ENCODE results near the gene CD4. TPM values are rescaled to one million over a fixed set of nuclear protein-coding genes. Genes with fewer than 3 reads are reported as not detected.

Gene CD4
- total RNA-seq, 1 donor from 2014 or later, result 7.4 TPM

DNA sequence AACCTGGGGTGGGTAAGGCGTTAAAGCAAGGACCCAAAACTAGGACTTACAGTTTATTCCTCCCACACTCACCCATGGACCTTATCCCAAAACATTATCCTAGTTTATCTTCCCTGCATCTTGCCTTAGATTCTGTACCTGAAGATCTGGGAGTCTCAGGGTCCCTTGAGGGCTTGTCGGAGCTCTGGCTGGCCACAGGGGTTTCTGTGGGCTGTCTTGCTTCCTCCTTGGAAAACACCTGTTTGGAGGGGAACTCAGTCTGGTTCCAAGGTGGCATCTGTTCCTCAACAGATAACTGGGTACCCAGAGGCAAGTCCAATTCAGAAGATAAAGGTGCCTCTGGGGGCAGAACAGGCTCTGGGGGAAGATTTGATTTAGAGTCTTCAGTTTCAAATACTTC, 60.1 kb downstream of the CD4 start:
- intact Hi-C loops (cut with micrococcal nuclease), result no loop called here
- TF ChIP-seq, protein P1, sequence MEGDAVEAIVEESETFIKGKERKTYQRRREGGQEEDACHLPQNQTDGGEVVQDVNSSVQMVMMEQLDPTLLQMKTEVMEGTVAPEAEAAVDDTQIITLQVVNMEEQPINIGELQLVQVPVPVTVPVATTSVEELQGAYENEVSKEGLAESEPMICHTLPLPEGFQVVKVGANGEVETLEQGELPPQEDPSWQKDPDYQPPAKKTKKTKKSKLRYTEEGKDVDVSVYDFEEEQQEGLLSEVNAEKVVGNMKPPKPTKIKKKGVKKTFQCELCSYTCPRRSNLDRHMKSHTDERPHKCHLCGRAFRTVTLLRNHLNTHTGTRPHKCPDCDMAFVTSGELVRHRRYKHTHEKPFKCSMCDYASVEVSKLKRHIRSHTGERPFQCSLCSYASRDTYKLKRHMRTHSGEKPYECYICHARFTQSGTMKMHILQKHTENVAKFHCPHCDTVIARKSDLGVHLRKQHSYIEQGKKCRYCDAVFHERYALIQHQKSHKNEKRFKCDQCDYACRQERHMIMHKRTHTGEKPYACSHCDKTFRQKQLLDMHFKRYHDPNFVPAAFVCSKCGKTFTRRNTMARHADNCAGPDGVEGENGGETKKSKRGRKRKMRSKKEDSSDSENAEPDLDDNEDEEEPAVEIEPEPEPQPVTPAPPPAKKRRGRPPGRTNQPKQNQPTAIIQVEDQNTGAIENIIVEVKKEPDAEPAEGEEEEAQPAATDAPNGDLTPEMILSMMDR (IDR thresholded peaks at IDR 0.05; ENCODE audit: borderline replicate concordance), result no peak
- Histone ChIP-seq H3K4me3 (no peak overlapping the region), H3K27me3 (ENCODE audit: low read depth) (no peaks in the 10 kb centered on the region), H3K4me1 (peaks cover 24% of the 10 kb centered on the region), H3K9me3 (replicated peaks) (no peaks in the 10 kb centered on the region), H3K36me3 (peaks cover 37% of the 10 kb centered on the region), H3K27ac (replicated peaks) (no peak overlapping the region)
- DNase-seq, result no peak

DNA sequence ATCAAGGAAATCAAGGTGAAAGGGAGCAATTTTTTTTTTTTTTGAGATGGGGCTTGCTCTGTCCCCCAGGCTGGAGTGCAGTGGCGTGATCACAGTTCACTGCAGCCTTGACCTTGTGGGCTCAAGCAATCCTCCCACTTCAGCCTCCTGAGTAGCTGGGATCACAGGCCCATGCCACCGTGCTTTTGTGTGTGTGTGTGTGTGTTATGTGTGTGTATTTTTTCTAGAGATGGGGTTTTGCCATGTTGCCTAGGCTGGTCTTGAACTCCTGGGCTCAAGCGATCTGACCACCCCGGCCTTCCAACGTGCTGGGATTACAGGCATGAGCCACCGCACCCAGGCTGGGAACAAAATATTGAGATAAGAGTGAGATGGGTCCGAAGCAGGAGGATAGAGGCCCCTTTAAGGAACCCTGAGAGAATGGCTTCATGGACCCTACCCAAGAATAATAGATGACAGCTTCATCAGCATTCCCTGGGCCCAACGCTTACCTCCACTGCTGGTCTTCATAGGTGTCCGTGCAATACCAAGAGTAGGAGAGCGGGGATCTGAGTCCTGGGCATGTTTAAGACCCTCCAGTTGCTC, 60.7 kb downstream of the CD4 start:
- Histone ChIP-seq H3K27ac (replicated peaks) (no peak overlapping the region), H3K36me3 (peaks cover 33% of the 10 kb centered on the region), H3K4me1 (peaks cover 24% of the 10 kb centered on the region), H3K9me3 (replicated peaks) (no peaks in the 10 kb centered on the region), H3K4me3 (no peak overlapping the region), H3K27me3 (ENCODE audit: low read depth) (no peaks in the 10 kb centered on the region)
- TF ChIP-seq, protein P1 (IDR thresholded peaks at IDR 0.05; ENCODE audit: borderline replicate concordance), result no peak
- intact Hi-C loops (cut with micrococcal nuclease), result no loop called here
- no peak for DNase-seq

DNA sequence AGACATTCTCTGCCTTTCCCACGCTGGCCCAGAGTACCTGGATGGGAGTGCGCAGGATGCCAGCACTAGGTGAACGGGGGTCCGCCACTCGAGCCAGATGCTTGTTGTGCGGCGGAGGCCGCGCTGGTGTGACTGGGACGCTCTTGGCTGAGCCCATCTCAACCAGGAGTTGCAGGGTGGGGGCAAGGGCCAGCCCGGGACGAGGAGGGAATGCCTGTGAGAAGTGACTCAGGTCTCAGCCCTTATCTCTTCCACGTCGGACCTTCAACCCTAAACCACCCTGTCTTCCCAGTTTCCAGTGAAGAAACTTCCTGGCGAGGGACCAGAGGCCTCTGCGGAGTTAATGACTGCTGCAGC, 61.4 kb downstream of the CD4 start:
- Histone ChIP-seq H3K4me3 (peak overlapping the region; percentile 91), H3K4me1 (peaks cover 24% of the 10 kb centered on the region), H3K27ac (replicated peaks) (peak overlapping the region; percentile 100), H3K36me3 (peaks cover 33% of the 10 kb centered on the region), H3K27me3 (ENCODE audit: low read depth) (no peaks in the 10 kb centered on the region), H3K9me3 (replicated peaks) (no peaks in the 10 kb centered on the region)
- no peak for DNase-seq
- TF ChIP-seq, protein P1 (IDR thresholded peaks at IDR 0.05; ENCODE audit: borderline replicate concordance), result no peak
- intact Hi-C loops (cut with micrococcal nuclease), result no loop called here

DNA sequence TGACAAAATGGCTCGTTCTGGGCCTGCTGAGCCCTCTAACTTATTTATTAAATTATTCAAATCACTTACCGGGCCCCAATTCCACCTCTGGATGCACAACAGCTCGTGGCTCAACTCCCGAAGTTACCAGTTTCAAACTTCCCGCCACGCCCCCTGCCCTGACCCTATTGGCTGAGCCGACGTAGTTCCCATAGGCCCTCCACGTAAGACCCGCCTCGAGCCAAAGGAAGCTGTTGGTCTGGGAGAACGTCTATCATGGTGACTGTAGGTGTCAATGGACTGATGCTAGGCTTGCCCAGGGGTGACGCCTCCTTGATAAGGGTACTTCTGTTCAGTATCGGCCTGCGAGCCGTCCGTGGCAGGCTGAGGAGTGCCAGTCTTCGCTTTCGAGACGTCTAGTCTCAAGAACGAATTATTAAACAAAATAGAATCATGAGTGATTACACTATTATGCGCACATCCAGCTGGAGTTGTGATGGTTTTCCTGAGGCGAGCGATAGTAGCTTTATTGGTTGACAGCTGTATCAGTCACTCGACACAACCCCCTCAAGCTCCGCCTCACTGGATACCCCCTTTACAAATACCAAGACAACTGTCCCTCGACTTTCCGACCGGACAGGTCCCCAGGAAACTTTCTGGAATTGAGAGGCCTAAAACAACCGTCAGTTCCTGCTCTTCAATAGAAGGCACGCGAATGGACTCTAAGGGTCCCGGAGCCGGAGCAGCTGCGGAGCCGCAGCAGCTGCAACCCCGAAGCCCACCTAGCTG, 62.0 kb downstream of the CD4 start, which contains the start of gene CDCA3:
Gene CDCA3 (minus strand): TSS at position 134 of the 768 bp plus-strand sequence. CDS start 334 bp downstream, outside the sequence.
- intact Hi-C loops (cut with micrococcal nuclease), result no loop called here
- peak; percentile 94 for DNase-seq
- Histone ChIP-seq H3K36me3 (peaks cover 33% of the 10 kb centered on the region), H3K4me3 (peak within 1 kb of the TSS; percentile 91), H3K27me3 (ENCODE audit: low read depth) (no peaks in the 10 kb centered on the region), H3K27ac (replicated peaks) (peak within 1 kb of the TSS; percentile 100), H3K9me3 (replicated peaks) (no peaks in the 10 kb centered on the region), H3K4me1 (peaks cover 24% of the 10 kb centered on the region)
- TF ChIP-seq, protein P1 (IDR thresholded peaks at IDR 0.05; ENCODE audit: borderline replicate concordance), result no peak

DNA sequence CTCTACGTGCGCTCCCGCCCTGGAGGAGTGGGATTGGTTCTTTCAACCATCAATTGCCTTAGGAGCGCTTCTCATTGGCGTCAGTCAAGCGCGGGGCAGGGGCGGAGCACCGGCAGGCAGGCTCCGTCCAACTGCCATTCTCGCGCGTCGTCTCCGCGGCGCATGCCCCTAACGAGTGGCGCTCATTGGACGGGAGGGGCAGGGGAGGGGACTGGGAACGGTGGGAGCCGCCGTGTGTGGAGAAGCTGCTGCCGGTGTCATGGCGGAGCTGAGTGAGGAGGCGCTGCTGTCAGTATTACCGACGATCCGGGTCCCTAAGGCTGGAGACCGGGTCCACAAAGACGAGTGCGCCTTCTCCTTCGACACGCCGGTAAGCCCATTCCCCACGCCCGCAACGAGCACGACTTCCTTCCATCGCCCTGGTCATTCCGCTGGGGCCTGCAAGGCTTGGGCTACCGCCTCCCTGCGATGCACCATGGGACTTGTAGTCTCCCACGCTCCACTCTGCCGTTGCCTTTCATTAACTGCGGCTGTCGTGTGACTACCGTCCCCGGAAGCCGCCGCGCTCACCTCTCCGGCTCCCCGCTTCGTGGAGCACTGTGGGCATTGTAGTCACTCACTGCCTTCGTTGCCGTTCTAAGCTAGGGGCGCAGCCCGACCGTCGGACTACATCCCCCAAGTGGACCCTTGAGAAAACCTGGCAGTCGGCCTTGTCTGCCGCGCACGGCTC, 62.8 kb downstream of the CD4 start, which contains the start of gene USP5:
Gene USP5 (plus strand): TSS at position 230 of the 730 bp plus-strand sequence. CDS start 30 bp downstream, at position 260.
- Histone ChIP-seq H3K4me3 (peak within 1 kb of the TSS; percentile 91), H3K27me3 (ENCODE audit: low read depth) (no peaks in the 10 kb centered on the region), H3K4me1 (peaks cover 24% of the 10 kb centered on the region), H3K36me3 (peaks cover 34% of the 10 kb centered on the region), H3K27ac (replicated peaks) (peak within 1 kb of the TSS; percentile 100), H3K9me3 (replicated peaks) (no peaks in the 10 kb centered on the region)
- TF ChIP-seq, protein P1 (IDR thresholded peaks at IDR 0.05; ENCODE audit: borderline replicate concordance), result peak; percentile 31
- peak; percentile 99 for DNase-seq
- intact Hi-C loops (cut with micrococcal nuclease), result no loop called here
